ENCODE results near the gene ITCH. TPM values are rescaled to one million over a fixed set of nuclear protein-coding genes. Genes with fewer than 3 reads are reported as not detected.
"Not testable (repeated sequence)": the region's sequence is repeated elsewhere in the genome, so short reads cannot be mapped to it uniquely, and the experiment has no call there.

The ITCH gene
- total and polyA plus RNA-seq, 4 donors = 9.3 to 68.1 (median 30.4) TPM

- peaks cover 1 to 16% (median 5%) of the 10 kb centered on the region in 4 donors for H3K36me3 ChIP-seq (ENCODE audit: control insufficient read depth in 4 of 4, insufficient read depth in 4 of 4, low read length in 4 of 4)
- no peak overlapping the region for H3K9ac ChIP-seq (ENCODE audit: insufficient read depth in 1 of 2, low read length in 2 of 2)
- no peak overlapping the region for H3K4me3 ChIP-seq
- ATAC-seq (ENCODE audit: insufficient read depth, low FRiP score) = no peak
- DNase-seq = no peak
- peaks cover 0 to 3% (median 0%) of the 10 kb centered on the region in 4 donors for H3K9me3 ChIP-seq (ENCODE audit: control insufficient read depth in 4 of 4, insufficient read depth in 3 of 4, low read length in 3 of 4)
- no peak overlapping the region for H3K27ac ChIP-seq (ENCODE audit: low read depth in 1 of 2, low read length in 1 of 2)
- no peaks in the 10 kb centered on the region for H3K27me3 ChIP-seq (ENCODE audit: control insufficient read depth in 3 of 3, insufficient read depth in 3 of 3, low read length in 2 of 3)
- 86 to 89% methylated on average over 9 of the region's 9 CpGs for WGBS, 2 donors
- no peak for TF ChIP-seq CTCF (IDR thresholded peaks at IDR 0.05; ENCODE audit: control extremely low read depth, extremely low read depth)
- H3K4me1 ChIP-seq (ENCODE audit: control insufficient read depth in 5 of 5, insufficient read depth in 5 of 5, low read length in 5 of 5) = peaks cover 0 to 4% (median 0%) of the 10 kb centered on the region in 5 donors
Measured at GRCh38 chr20:34407962-34408474, 44.9 kb downstream of the ITCH start.

- Histone ChIP-seq H3K4me1 (ENCODE audit: control insufficient read depth in 5 of 5, insufficient read depth in 5 of 5, low read length in 5 of 5) (peaks cover 0 to 3% (median 0%) of the 10 kb centered on the region in 5 donors), H3K4me3 (no peak overlapping the region), H3K27ac (ENCODE audit: low read depth in 1 of 2, low read length in 1 of 2) (no peak overlapping the region), H3K9ac (ENCODE audit: insufficient read depth in 1 of 2, low read length in 2 of 2) (no peak overlapping the region), H3K27me3 (ENCODE audit: control insufficient read depth in 3 of 3, insufficient read depth in 3 of 3, low read length in 2 of 3) (no peaks in the 10 kb centered on the region), H3K9me3 (ENCODE audit: control insufficient read depth in 4 of 4, insufficient read depth in 3 of 4, low read length in 3 of 4) (peaks cover 0 to 3% (median 0%) of the 10 kb centered on the region in 4 donors), H3K36me3 (ENCODE audit: control insufficient read depth in 4 of 4, insufficient read depth in 4 of 4, low read length in 4 of 4) (peaks cover 7 to 29% (median 8%) of the 10 kb centered on the region in 4 donors)
- ATAC-seq (ENCODE audit: insufficient read depth, low FRiP score) = no peak
- 91 to 95% methylated on average over 6 of the region's 6 CpGs for WGBS, 2 donors
- TF ChIP-seq CTCF (IDR thresholded peaks at IDR 0.05; ENCODE audit: control extremely low read depth, extremely low read depth) = no peak
- DNase-seq = no peak
Measured at GRCh38 chr20:34410336-34410735, 47.3 kb downstream of the ITCH start.

- no peak for DNase-seq
- 90 to 97% methylated on average over 3 of the region's 3 CpGs for WGBS, 2 donors
- Histone ChIP-seq H3K4me1 (ENCODE audit: control insufficient read depth in 5 of 5, insufficient read depth in 5 of 5, low read length in 5 of 5) (peaks cover 0 to 3% (median 0%) of the 10 kb centered on the region in 5 donors), H3K4me3 (no peak overlapping the region), H3K27ac (ENCODE audit: low read depth in 1 of 2, low read length in 1 of 2) (no peak overlapping the region), H3K27me3 (ENCODE audit: control insufficient read depth in 3 of 3, insufficient read depth in 3 of 3, low read length in 2 of 3) (no peaks in the 10 kb centered on the region), H3K9ac (ENCODE audit: insufficient read depth in 1 of 2, low read length in 2 of 2) (no peak overlapping the region), H3K9me3 (ENCODE audit: control insufficient read depth in 4 of 4, insufficient read depth in 3 of 4, low read length in 3 of 4) (peaks cover 0 to 3% (median 0%) of the 10 kb centered on the region in 4 donors), H3K36me3 (ENCODE audit: control insufficient read depth in 4 of 4, insufficient read depth in 4 of 4, low read length in 4 of 4) (peaks cover 7 to 31% (median 12%) of the 10 kb centered on the region in 4 donors)
- no peak for ATAC-seq (ENCODE audit: insufficient read depth, low FRiP score)
- no peak for TF ChIP-seq CTCF (IDR thresholded peaks at IDR 0.05; ENCODE audit: control extremely low read depth, extremely low read depth)
Measured at GRCh38 chr20:34412453-34412852, 49.4 kb downstream of the ITCH start.

GRCh38 chr20:34414525-34414924 is 51.5 kb downstream of the ITCH start:
- WGBS, 2 donors = 95 to 98% methylated on average over 10 of the region's 10 CpGs
- not testable (repeated sequence) for H3K9ac ChIP-seq (ENCODE audit: insufficient read depth in 1 of 2, low read length in 2 of 2); H3K27ac ChIP-seq (ENCODE audit: low read depth in 1 of 2, low read length in 1 of 2); ATAC-seq (ENCODE audit: insufficient read depth, low FRiP score); DNase-seq; H3K27me3 ChIP-seq (ENCODE audit: control insufficient read depth in 3 of 3, insufficient read depth in 3 of 3, low read length in 2 of 3); H3K9me3 ChIP-seq (ENCODE audit: control insufficient read depth in 4 of 4, insufficient read depth in 3 of 4, low read length in 3 of 4); H3K4me3 ChIP-seq; H3K4me1 ChIP-seq (ENCODE audit: control insufficient read depth in 5 of 5, insufficient read depth in 5 of 5, low read length in 5 of 5)
- peaks cover 7 to 25% (median 15%) of the 10 kb centered on the region in 4 donors for H3K36me3 ChIP-seq (ENCODE audit: control insufficient read depth in 4 of 4, insufficient read depth in 4 of 4, low read length in 4 of 4)
